Omental fat pad (tissue), 4 donors: ENCODE measurements around the gene CNTN4. TPM values are rescaled to one million over a fixed set of nuclear protein-coding genes. Genes with fewer than 3 reads are reported as not detected.

Source experiments
- ATAC-seq: fragments of 150-250 bp; one replicate; pipeline ENCODE4 v1.9.1; 2016; ENCODE audit warnings: mild to moderate bottlenecking, moderate library complexity; ENCODE audit not compliant: low FRiP score
- DNase-seq: peaks from one replicate; pipeline ENCODE4 v3.0.0-alpha.2; 2019; ENCODE audit warnings: low spot score
- total RNA-seq, 4 donors: library from RNA; depleted of rRNA; stranded (reverse); fragments of >200 nt; gene quantifications; one replicate each; pipeline ENCODE4 v1.1.0, GENCODE V29; 2016
- TF ChIP-seq, protein P1 (sequence below), 3 donors: fragments of 450-650 bp; IDR thresholded peaks; one replicate each; pipeline ENCODE4 v1.5.1; 2016 to 2017; ENCODE audit warnings: antibody characterized with exemption in 3 of 3, mild to moderate bottlenecking in 3 of 3, moderate library complexity in 2 of 3

Gene CNTN4
- total RNA-seq, 4 donors from 2014 or later: 2.6 to 9.5 (median 7.2) TPM

DNA sequence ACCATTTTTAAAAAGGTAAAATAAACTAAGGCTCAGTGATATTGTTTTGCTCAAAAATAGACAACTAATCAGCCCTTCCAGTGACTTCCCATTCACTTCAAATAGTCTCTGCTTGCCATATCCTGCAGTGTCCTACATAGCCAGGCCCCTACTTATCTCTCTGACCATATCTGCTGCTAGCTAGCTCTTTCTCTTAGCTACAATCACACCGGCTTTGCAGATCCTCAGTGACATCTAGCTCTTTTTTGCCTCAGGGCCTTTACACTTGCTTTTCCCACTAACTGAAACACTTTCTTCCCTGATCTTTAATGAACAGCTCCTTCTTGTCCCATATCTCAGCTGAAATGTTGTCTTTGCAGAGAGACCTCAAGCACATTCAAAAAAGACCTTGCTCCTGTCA lies 850.2 kb downstream of the CNTN4 start:
- DNase-seq (no peak), ATAC-seq (no peak)
- TF ChIP-seq, protein P1, sequence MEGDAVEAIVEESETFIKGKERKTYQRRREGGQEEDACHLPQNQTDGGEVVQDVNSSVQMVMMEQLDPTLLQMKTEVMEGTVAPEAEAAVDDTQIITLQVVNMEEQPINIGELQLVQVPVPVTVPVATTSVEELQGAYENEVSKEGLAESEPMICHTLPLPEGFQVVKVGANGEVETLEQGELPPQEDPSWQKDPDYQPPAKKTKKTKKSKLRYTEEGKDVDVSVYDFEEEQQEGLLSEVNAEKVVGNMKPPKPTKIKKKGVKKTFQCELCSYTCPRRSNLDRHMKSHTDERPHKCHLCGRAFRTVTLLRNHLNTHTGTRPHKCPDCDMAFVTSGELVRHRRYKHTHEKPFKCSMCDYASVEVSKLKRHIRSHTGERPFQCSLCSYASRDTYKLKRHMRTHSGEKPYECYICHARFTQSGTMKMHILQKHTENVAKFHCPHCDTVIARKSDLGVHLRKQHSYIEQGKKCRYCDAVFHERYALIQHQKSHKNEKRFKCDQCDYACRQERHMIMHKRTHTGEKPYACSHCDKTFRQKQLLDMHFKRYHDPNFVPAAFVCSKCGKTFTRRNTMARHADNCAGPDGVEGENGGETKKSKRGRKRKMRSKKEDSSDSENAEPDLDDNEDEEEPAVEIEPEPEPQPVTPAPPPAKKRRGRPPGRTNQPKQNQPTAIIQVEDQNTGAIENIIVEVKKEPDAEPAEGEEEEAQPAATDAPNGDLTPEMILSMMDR (IDR thresholded peaks at IDR 0.05): no peak

DNA sequence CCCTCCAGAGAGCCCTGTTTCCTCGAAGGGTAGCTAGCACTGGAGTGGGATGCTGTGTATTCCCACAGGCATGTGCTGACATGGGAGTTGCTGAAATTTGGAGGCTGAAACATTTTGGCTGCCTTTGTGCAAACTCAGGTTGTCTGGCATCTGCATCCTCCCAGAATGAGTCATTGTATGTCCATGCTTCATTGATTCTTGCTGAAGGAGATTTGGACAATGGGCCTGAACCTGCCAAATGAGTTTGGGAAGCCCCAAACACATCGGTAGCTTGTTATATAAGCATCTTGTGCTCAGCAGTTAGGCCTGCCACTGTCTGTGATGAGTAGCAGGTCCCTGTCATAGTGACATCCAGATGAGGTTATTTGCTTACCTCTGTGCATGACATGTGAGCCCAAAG lies 851.5 kb downstream of the CNTN4 start:
- ATAC-seq (no peak), DNase-seq (no peak)
- TF ChIP-seq, protein P1 (IDR thresholded peaks at IDR 0.05): no peak

DNA sequence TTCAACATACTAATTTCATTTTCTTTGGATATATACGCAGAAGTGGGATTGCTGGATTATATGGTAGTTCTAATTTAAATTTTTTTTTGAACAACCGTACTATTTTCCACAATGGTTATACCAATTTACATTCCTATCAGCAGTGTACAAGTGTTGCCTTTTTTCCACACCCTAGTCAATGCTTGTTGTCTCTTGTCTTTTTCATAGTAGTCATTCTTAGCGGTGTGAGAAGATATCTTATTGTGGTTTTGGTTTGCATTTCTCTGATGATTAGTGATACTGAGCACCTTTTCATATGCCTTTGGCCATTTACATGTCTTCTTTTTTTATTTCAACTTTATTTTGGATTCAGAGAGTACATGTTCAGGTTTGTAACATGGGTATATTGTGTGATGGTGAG lies 858.4 kb downstream of the CNTN4 start:
- TF ChIP-seq, protein P1 (IDR thresholded peaks at IDR 0.05): no peak
- no peak for ATAC-seq
- DNase-seq: no peak

DNA sequence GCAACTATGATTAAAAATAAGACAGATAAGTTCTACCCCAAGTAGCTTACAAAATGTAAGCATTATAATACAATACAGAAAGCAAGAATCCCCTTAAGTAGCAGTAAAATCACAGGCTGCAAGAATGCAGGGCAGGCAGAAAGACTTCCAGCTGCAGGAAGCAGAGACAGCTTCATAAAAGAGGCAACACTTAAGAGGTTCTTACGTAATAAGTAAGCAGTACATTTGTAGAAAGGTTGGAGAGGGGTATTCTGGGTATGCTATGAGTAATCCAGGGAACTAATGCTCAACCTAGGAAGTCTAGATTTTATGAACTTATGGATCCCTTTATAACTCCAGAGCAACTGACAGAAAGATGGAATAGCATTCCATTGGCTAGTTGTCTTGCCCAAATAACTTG lies 859.9 kb downstream of the CNTN4 start:
- ATAC-seq: no peak
- TF ChIP-seq, protein P1 (IDR thresholded peaks at IDR 0.05): no peak

DNA sequence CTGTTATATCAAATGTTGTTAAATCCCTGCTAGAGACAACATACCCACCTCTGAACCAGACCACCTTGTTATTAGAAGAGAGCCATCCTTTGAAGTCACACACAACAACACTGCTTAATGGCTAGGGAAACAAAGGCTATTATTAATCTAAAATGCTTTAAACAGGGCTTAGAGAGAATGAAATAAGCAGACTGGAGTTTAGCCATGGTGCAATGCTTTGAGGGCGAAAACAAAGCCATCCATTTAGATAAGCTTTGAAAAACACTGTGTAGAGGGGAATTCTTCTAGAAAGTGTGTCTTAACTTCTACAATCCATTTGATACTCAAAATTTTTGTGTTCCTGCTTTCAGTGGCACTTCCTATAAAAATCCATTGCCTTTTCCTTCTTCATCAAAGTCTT lies 862.9 kb downstream of the CNTN4 start:
- DNase-seq (no peak), ATAC-seq (no peak)
- TF ChIP-seq, protein P1 (IDR thresholded peaks at IDR 0.05): no peak

More for the DNA sequence above, 859.9 kb downstream of the CNTN4 start:
- DNase-seq: no peak

DNA sequence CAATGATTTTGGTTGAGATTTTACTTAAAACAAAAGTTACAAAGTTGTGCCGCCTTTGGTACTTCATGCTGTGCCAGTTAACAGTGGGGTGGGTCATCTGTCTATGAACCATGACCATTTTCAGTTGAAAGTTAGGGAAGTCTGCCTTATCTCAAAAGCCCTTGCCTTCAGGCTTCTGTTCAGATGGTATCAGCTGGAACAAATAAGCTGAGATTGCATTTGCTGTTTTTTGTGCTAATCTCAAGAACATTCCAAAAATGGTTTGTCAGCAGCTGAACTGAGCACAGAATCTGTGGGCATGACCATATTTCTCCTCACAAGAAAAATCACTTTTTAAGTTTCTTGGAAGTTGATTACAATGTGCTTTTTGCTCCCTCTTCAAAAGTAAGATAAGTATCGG lies 869.2 kb downstream of the CNTN4 start:
- TF ChIP-seq, protein P1 (IDR thresholded peaks at IDR 0.05): no peak
- ATAC-seq (peak; percentile 43), DNase-seq (no peak)

DNA sequence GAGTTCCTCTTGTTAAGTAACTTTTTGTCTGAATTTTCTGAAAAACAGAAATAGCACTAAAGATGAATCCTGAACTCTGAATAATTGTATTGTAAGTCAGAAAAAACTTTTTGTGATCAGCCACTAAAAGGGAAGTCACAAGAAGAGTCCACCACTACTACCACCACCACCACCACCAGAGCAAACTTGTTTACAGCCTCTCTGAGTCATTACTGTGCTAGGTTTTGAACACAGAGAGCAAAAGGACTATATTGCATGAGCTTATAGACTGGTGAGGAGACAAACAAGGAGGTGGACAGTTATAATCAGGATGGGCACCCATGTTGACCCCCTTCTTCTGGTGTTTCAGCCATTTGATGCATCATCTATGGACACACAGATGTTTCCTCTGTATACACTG lies 869.8 kb downstream of the CNTN4 start:
- DNase-seq (no peak), ATAC-seq (peak; percentile 32)
- TF ChIP-seq, protein P1 (IDR thresholded peaks at IDR 0.05): no peak
